K562 (cell line): ENCODE data around the gene SLC35F4. TPM values are rescaled to one million over a fixed set of nuclear protein-coding genes. Genes with fewer than 3 reads are reported as not detected.

Source experiments
- ATAC-seq: fragments of 200-7000 bp; cut with Tn5 transposase; 3 replicates; pipeline ENCODE4 v1.9.1; 2020; ENCODE audit warnings: moderate library complexity
- BruUV-seq: library from RNA; stranded (reverse); fragments of 400-500 nt; replicated peaks from 2 replicates; lab custom pipeline; 2021; lab: Mats Ljungman, UMichigan
- CTCF ChIA-PET: fragments of 300-600 bp; formaldehyde crosslinking; extraction: SDS; loops from one replicate; lab custom pipeline; 2021; ENCODE audit warnings: low intra/inter-chr PET ratio; lab: Yijun Ruan, JAX
- POLR2A ChIA-PET: fragments of 300-600, 350-650 bp; sonication (Branson Sonifier 250); formaldehyde crosslinking; extraction: SDS; loops from one replicate; lab custom pipeline; 2021; ENCODE audit warnings: antibody characterized with exemption, inconsistent platforms; lab: Yijun Ruan, JAX
- DNase-seq, 4 experiments: peaks; one replicate each; pipeline versions ENCODE4 v3.0.0 to v3.0.0-alpha.2; 2011 to 2018; ENCODE audit warnings: low spot score in 3 of 4, mixed read lengths in 3 of 4; ENCODE audit errors: extremely low read depth in 1 of 4
- FAIRE-seq: peaks from 2 replicates; lab custom pipeline; 2011; peaks lifted over from hg19 to GRCh38; lab: Jason Lieb, UNC
- H2AFZ ChIP-seq: 2 replicates; pipeline ENCODE4 v1.6.0; 2011; ENCODE audit warnings: low read depth, low read length, control low read depth, inconsistent platforms
- H3K27ac ChIP-seq: fragments of 200-600 bp; 3 replicates; pipeline ENCODE4 v1.8.0; 2011; ENCODE audit warnings: low read depth, mild to moderate bottlenecking, control low read depth, inconsistent platforms, low read length, moderate library complexity, mixed read lengths; ENCODE audit errors: extremely low read depth
- H3K27me3 ChIP-seq, 2 experiments: fragments of 300-600 bp in 1 of 2; 2 replicates in 1 of 2; 3 replicates in 1 of 2; pipeline versions ENCODE4 v1.6.0 to v1.8.0; 2011; ENCODE audit warnings: inconsistent platforms in 2 of 2, low read length in 2 of 2, mild to moderate bottlenecking in 1 of 2, mixed read lengths in 1 of 2, moderate library complexity in 1 of 2; ENCODE audit not compliant: control insufficient read depth in 2 of 2, insufficient read depth in 2 of 2
- H3K36me3 ChIP-seq: fragments of 300-600 bp; 3 replicates; pipeline ENCODE4 v1.8.0; 2011; ENCODE audit warnings: mild to moderate bottlenecking, low read length, inconsistent platforms; ENCODE audit not compliant: control insufficient read depth, insufficient read depth
- H3K4me1 ChIP-seq, 2 experiments: fragments of 200-600 bp in 1 of 2; replicated peaks in 1 of 2; 2 replicates in 1 of 2; 3 replicates in 1 of 2; pipeline versions ENCODE4 v1.5.1 to v1.8.0; 2011; ENCODE audit warnings: inconsistent platforms in 2 of 2, low read length in 2 of 2, mild to moderate bottlenecking in 1 of 2, mixed read lengths in 1 of 2, moderate library complexity in 1 of 2; ENCODE audit not compliant: control insufficient read depth in 2 of 2, insufficient read depth in 2 of 2
- H3K4me2 ChIP-seq: 2 replicates; pipeline ENCODE4 v1.6.1; 2011; ENCODE audit warnings: low read length, control low read depth, inconsistent platforms, mixed read lengths; ENCODE audit not compliant: insufficient read depth
- H3K4me3 ChIP-seq: fragments of 200-600 bp; sonication (generic), shearing (Covaris generic); 2 replicates; pipeline ENCODE4 v1.5.1; 2016; ENCODE audit warnings: control low read depth, inconsistent platforms
- H3K79me2 ChIP-seq: fragments of 200-600 bp; 3 replicates; pipeline ENCODE4 v1.8.0; 2011; ENCODE audit warnings: low read length, inconsistent platforms; ENCODE audit not compliant: control insufficient read depth, insufficient read depth
- H3K9ac ChIP-seq, 2 experiments: 2 replicates each; pipeline versions ENCODE4 v1.6.0 to v1.6.1; 2011; ENCODE audit warnings: low read depth in 2 of 2, low read length in 2 of 2, control low read depth in 1 of 2, inconsistent platforms in 1 of 2, mild to moderate bottlenecking in 1 of 2, mixed read lengths in 1 of 2; ENCODE audit not compliant: insufficient read depth in 1 of 2
- H3K9me1 ChIP-seq: one replicate; pipeline ENCODE4 v1.6.0; 2011; ENCODE audit warnings: inconsistent platforms, mild to moderate bottlenecking, low read length, moderate library complexity; ENCODE audit not compliant: control insufficient read depth, insufficient read depth
- H3K9me3 ChIP-seq: replicated peaks from 2 replicates; pipeline ENCODE4 v1.5.1; 2011; ENCODE audit warnings: low read depth, low read length, inconsistent platforms; ENCODE audit not compliant: control insufficient read depth, insufficient read depth
- H4K20me1 ChIP-seq: replicated peaks from 2 replicates; pipeline ENCODE4 v1.6.1; 2011; ENCODE audit warnings: low read length, inconsistent platforms, mixed read lengths; ENCODE audit not compliant: control insufficient read depth, insufficient read depth
- CREM ChIP-seq: IDR thresholded peaks from 2 replicates; pipeline ENCODE4 v1.6.1; 2014; ENCODE audit warnings: antibody characterized with exemption, low read depth
- DPF2 ChIP-seq: fragments of 450-650 bp; IDR thresholded peaks from 2 replicates; pipeline ENCODE4 v1.6.1; 2016
- E2F3 ChIP-seq: fragments of 250-450 bp; sonication (Bioruptor Pico); IDR thresholded peaks from 2 replicates; pipeline ENCODE4 v1.4.0; 2020; ENCODE audit warnings: mild to moderate bottlenecking
- ELF2 ChIP-seq: fragments of 250-450 bp; sonication (Bioruptor Pico); IDR thresholded peaks from 2 replicates; pipeline ENCODE4 v1.5.0; 2021; ENCODE audit warnings: mild to moderate bottlenecking
- FOXK1 ChIP-seq: sonication (generic); formaldehyde crosslinking; IDR thresholded peaks from 2 replicates; pipeline ENCODE4 v1.8.0; 2022; ENCODE audit warnings: missing genetic modification reagents, mild to moderate bottlenecking, borderline replicate concordance
- KAT7 ChIP-seq: sonication (generic); formaldehyde crosslinking; IDR thresholded peaks from 2 replicates; pipeline ENCODE4 v1.8.0; 2022; ENCODE audit warnings: missing genetic modification reagents, mild to moderate bottlenecking, borderline replicate concordance
- LARP7 ChIP-seq: fragments of 450-650 bp; IDR thresholded peaks from 2 replicates; pipeline ENCODE4 v1.6.1; 2016
- MYNN ChIP-seq, 2 experiments: sonication (generic); formaldehyde crosslinking in 1 of 2; IDR thresholded peaks; 2 replicates each; pipeline versions ENCODE4 v1.5.0 to v1.6.1; 2016 to 2020; ENCODE audit warnings: antibody characterized with exemption in 1 of 2, missing genetic modification reagents in 1 of 2
- PBX2 ChIP-seq, 2 experiments: IDR thresholded peaks in 1 of 2; conservative IDR thresholded peaks in 1 of 2; 2 replicates each; pipeline ENCODE4 v1.6.1; 2016; ENCODE audit warnings: low read depth in 2 of 2, mild to moderate bottlenecking in 1 of 2, missing compliant biosample characterization in 1 of 2, missing genetic modification characterization in 1 of 2, moderate library complexity in 1 of 2
- RAD51 ChIP-seq: fragments of 450-650 bp; IDR thresholded peaks from 2 replicates; pipeline ENCODE4 v1.7.1; 2016; ENCODE audit warnings: low read depth, mild to moderate bottlenecking, borderline replicate concordance
- RB1 ChIP-seq: fragments of 450-650 bp; IDR thresholded peaks from 2 replicates; pipeline ENCODE4 v1.6.1; 2017; ENCODE audit warnings: low read depth, mild to moderate bottlenecking
- SP1 ChIP-seq: sonication (generic); formaldehyde crosslinking; IDR thresholded peaks from 2 replicates; pipeline ENCODE4 v1.8.1; 2022; ENCODE audit warnings: mild to moderate bottlenecking, missing genetic modification reagents
- SP2 ChIP-seq: IDR thresholded peaks from 2 replicates; pipeline ENCODE4 v1.6.1; 2011; ENCODE audit warnings: mild to moderate bottlenecking, low read depth, low read length, moderate library complexity; ENCODE audit not compliant: poor library complexity, severe bottlenecking; ENCODE audit errors: extremely low read depth
- U2AF1 ChIP-seq: fragments of 200-400 bp; formaldehyde crosslinking; optimal IDR thresholded peaks from 2 replicates; pipeline ENCODE3; 2017; ENCODE audit warnings: mild to moderate bottlenecking, low read depth, low read length, moderate library complexity
- USF1 ChIP-seq: sonication (generic); formaldehyde crosslinking; IDR thresholded peaks from 2 replicates; pipeline ENCODE4 v1.9.0; 2022; ENCODE audit warnings: mild to moderate bottlenecking, missing genetic modification reagents
- WGBS: fragments of 100-300 bp; shearing (Covaris generic); methylation state at CpG from one replicate; pipeline ENCODE4 v1.1.6; 2016; ENCODE audit warnings: low coverage, mixed read lengths; ENCODE audit not compliant: insufficient coverage; ENCODE audit errors: missing lambda C conversion rate; 5-methylcytosine and 5-hydroxymethylcytosine counted together
- in situ Hi-C: fragments of 300-500 bp; cut with MboI; formaldehyde crosslinking; loops from 4 replicates; pipeline ENCODE4 v1.15.0; 2018; ENCODE audit warnings: inconsistent platforms, mixed read lengths
- intact Hi-C: fragments of 100-400 bp; cut with micrococcal nuclease; formaldehyde crosslinking; loops from 2 replicates; pipeline ENCODE4 v1.14.2; 2022
- polyA plus RNA-seq, 8 experiments: library from polyadenylated mRNA; depleted of rRNA in 4 of 8; stranded (reverse) in 5 of 8; unstranded in 3 of 8; fragments of >200 nt; fragmentation: Nextera tagmentation in 2 of 8; fragmentation: Illumina TruSeq in 1 of 8; extraction: Ambion mirVana in 2 of 8; extraction: Trizol in 1 of 8; gene quantifications; 2 replicates each; pipeline versions ENCODE4 v1.2.1 to v1.2.3, GENCODE V29; 2011 to 2014; ENCODE audit warnings: inconsistent platforms in 1 of 8, missing spikeins in 1 of 8
- total RNA-seq, 7 experiments: library from RNA; depleted of rRNA in 6 of 7; stranded (reverse); fragments of >200 nt in 6 of 7; fragmentation: Illumina TruSeq in 2 of 7; extraction: Trizol in 2 of 7; gene quantifications; 2 replicates each; pipeline versions ENCODE4 v1.2.1 to v1.2.3, GENCODE V29; 2011 to 2021; ENCODE audit warnings: low replicate concordance in 1 of 7
- TF ChIP-seq, protein P1 (sequence below), 3 experiments: fragments of 200-800 bp in 1 of 3; sonication (Bioruptor generic) in 1 of 3; sonication (generic) in 1 of 3; formaldehyde crosslinking in 1 of 3; IDR thresholded peaks; 2 replicates each; pipeline versions ENCODE4 v1.6.1 to v1.8.0; 2016 to 2022; ENCODE audit warnings: mild to moderate bottlenecking in 2 of 3, missing compliant biosample characterization in 2 of 3, missing genetic modification characterization in 2 of 3, missing genetic modification reagents in 1 of 3

Gene SLC35F4
- total and polyA plus RNA-seq, 9 of the 15 experiments (the other 6 are each of a cell fraction or from before 2014, with no cell fraction given) = 0.01 TPM; not detected in 8

DNA sequence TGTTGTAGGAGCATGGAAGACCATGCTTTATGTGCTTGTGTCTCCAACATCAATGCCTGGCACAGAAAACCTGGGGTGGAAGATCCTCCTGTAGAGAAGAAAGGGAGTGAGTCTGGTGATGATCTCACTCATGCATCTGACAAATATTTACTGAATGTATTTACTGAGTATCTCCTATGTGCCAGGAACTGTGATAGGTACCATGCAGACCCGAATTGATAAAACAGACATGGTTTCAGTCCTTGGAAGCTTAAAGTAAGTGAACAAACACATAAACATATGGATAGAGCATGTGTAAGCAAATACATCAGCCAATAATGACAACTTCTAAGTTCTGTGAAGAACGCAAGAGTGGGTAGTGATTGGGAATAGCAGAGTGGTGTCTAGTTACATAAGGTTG lies 255.3 kb downstream of the SLC35F4 start (continued):
- TF ChIP-seq PBX2 (CRISPR knock-in tag; IDR thresholded peaks at IDR 0.05; ENCODE audit: low read depth) (no peak), PBX2 (tag; conservative IDR thresholded peaks at IDR 0.05; ENCODE audit: low read depth) (no peak), MYNN (IDR thresholded peaks at IDR 0.05) (no peak), MYNN (CRISPR knock-in tag; IDR thresholded peaks at IDR 0.05) (no peak), CREM (no peak), DPF2 (no peak)

DNA sequence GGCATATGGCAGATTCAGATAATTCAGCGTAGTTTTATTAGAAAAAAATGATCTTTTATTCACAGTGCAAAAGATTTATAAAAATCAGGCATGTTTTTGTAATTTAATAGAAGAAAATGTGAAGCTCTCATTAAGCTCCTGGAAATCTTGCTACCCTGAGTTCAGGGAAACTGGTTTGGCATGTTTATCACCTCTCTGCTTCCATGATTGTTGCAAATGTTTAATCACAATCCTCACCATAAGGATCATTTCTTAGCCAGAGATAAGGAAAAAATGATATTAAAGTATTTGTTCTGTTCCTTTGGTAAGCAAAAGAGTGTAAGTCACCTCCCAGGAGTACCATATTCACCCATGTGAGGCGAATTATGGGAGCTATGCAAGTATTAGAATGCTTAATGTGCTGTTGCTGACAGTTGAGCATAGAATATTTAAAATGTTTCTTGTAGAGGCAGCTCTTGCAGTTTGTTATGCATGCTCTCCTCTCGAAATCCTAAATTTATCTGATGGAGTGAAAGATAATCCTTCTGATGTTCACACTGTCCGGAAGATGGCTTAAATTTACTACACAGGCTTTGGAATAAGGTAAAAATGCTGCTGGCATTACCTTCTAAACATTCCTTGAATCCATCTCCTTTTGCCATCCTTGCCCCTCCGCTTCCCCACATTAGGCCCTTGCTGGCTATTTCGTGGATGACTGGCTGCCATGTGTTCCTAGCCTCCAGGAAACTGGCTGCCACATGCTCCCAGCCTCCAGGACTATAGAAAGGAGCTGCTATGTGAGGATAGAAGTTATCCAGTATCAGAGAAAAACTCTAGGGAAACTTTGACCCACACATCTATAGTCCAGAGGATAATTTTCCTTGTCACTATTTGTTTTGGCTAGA lies 256.5 kb downstream of the SLC35F4 start:
- Histone ChIP-seq H3K9ac (no peak overlapping the region), H2AFZ (no peak overlapping the region), H3K9me1 (no peaks in the 10 kb centered on the region), H3K4me3 (no peak overlapping the region), H3K27ac (no peak overlapping the region), H3K4me1 (no peaks in the 10 kb centered on the region), H3K9me3 (no peaks in the 10 kb centered on the region), H3K4me2 (no peak overlapping the region), H3K36me3 (no peaks in the 10 kb centered on the region), H4K20me1 (no peaks in the 10 kb centered on the region), H3K79me2 (no peaks in the 10 kb centered on the region), H3K27me3 (no peaks in the 10 kb centered on the region)
- no peak for ATAC-seq
- 0% methylated on average over 6 of the region's 6 CpGs for WGBS
- intact Hi-C loops = no loop called here
- CTCF ChIA-PET = no interaction called here
- in situ Hi-C loops = no loop called here
- POLR2A ChIA-PET = no interaction called here
- BruUV-seq = no TSS peak
- no peak for FAIRE-seq
- no peak for DNase-seq
- no peak for TF ChIP-seq LARP7
- TF ChIP-seq SP2 = no peak
- TF ChIP-seq U2AF1 = no peak
- no peak for TF ChIP-seq RB1
- TF ChIP-seq USF1 (CRISPR knock-in tag) = no peak
- no peak for TF ChIP-seq SP1 (CRISPR knock-in tag)
- no peak for TF ChIP-seq E2F3 (CRISPR knock-in tag)
- TF ChIP-seq FOXK1 (CRISPR knock-in tag) = no peak
- TF ChIP-seq RAD51 = no peak
- TF ChIP-seq KAT7 (CRISPR knock-in tag) = no peak
- TF ChIP-seq, protein P1, sequence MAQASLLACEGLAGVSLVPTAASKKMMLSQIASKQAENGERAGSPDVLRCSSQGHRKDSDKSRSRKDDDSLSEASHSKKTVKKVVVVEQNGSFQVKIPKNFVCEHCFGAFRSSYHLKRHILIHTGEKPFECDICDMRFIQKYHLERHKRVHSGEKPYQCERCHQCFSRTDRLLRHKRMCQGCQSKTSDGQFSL (CRISPR knock-in tag; IDR thresholded peaks at IDR 0.05) = no peak
- TF ChIP-seq, protein P1 (tag; IDR thresholded peaks at IDR 0.05) = no peak
- TF ChIP-seq ELF2 = no peak
